ENCODE results near the gene UBR1.

GRCh38 chr15:42911058-42911592, 194.7 kb downstream of the UBR1 start:
- no peak for TF ChIP-seq EZH2 (IDR thresholded peaks at IDR 0.05)
- TF ChIP-seq, protein P1, sequence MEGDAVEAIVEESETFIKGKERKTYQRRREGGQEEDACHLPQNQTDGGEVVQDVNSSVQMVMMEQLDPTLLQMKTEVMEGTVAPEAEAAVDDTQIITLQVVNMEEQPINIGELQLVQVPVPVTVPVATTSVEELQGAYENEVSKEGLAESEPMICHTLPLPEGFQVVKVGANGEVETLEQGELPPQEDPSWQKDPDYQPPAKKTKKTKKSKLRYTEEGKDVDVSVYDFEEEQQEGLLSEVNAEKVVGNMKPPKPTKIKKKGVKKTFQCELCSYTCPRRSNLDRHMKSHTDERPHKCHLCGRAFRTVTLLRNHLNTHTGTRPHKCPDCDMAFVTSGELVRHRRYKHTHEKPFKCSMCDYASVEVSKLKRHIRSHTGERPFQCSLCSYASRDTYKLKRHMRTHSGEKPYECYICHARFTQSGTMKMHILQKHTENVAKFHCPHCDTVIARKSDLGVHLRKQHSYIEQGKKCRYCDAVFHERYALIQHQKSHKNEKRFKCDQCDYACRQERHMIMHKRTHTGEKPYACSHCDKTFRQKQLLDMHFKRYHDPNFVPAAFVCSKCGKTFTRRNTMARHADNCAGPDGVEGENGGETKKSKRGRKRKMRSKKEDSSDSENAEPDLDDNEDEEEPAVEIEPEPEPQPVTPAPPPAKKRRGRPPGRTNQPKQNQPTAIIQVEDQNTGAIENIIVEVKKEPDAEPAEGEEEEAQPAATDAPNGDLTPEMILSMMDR (IDR thresholded peaks at IDR 0.05), result no peak
